ENCODE results near the gene DHRS1. TPM values are rescaled to one million over a fixed set of nuclear protein-coding genes. Genes with fewer than 3 reads are reported as not detected.

DHRS1 gene
- total and polyA plus RNA-seq, 9 of the 15 experiments (the other 6 are each of a cell fraction or from before 2014, with no cell fraction given), result 7.3 to 33.6 (median 13.3) TPM

DNA sequence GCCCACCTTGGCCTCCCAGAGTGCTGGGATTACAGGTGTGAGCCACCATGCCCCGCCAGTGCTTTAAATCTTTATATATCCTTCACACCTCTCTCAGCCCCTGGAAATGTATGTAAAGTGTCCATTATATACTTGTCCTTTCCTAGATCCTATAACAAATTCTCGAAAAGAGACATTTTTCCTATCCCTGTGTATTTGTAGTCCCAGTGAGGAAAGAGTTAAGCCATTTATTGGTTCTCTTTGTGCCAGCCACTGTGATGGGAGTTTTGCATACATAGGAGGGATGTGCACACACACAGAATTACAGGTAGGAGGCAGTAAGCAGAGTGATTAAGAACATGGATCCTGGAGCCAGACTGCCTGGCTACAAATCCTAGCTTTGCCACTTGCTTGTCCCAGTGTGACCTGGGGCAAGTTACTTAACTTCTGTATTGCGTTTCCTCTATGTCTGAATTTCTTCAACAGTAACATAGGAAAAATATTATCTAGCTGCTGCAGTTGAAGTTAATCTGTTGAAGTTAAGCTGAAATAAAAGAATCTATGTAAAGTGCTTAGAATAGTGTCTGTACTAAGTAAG, 26.1 kb downstream of the DHRS1 start:
- Histone ChIP-seq H3K27ac (ENCODE audit: extremely low read depth, low read depth, low read length) (no peak overlapping the region), H4K20me1 (replicated peaks; ENCODE audit: control insufficient read depth, insufficient read depth, low read length) (no peaks in the 10 kb centered on the region; the same call in 1 of the 2 replicates), H3K4me1 (replicated peaks in 1 of 2; ENCODE audit: control insufficient read depth in 2 of 2, insufficient read depth in 2 of 2, low read length in 2 of 2) (peaks cover 27 to 29% of the 10 kb centered on the region in 2 experiments; a peak in 4 of 5 replicates), H2AFZ (ENCODE audit: low read depth, low read length) (no peak overlapping the region), H3K9me3 (replicated peaks; ENCODE audit: control insufficient read depth, insufficient read depth, low read depth, low read length) (no peaks in the 10 kb centered on the region), H3K4me2 (ENCODE audit: insufficient read depth, low read length) (no peak overlapping the region), H3K9ac (ENCODE audit: insufficient read depth in 1 of 2, low read depth in 2 of 2, low read length in 2 of 2) (no peak overlapping the region), H3K27me3 (ENCODE audit: control insufficient read depth in 2 of 2, insufficient read depth in 2 of 2, low read length in 2 of 2) (no peaks in the 10 kb centered on the region), H3K9me1 (ENCODE audit: control insufficient read depth, insufficient read depth, low read length) (peaks cover 2% of the 10 kb centered on the region), H3K36me3 (ENCODE audit: control insufficient read depth, insufficient read depth, low read length) (no peaks in the 10 kb centered on the region; the same call in 2 of the 3 replicates), H3K79me2 (ENCODE audit: control insufficient read depth, insufficient read depth, low read length) (peaks cover 9% of the 10 kb centered on the region; the same call in 1 of the 3 replicates), H3K4me3 (no peak overlapping the region)
- ATAC-seq, result peak; percentile 12; the same call in 1 of the 3 replicates
- POLR2A ChIA-PET, result interaction anchor here (0.6 to 1.2 kb wide), 2 partner anchors 11 to 17 kb away, joined by 3 to 4 read pairs; partner anchors contain the start of gene TGM1
- in situ Hi-C loops (cut with MboI), result no loop called here
- CTCF ChIA-PET (ENCODE audit: low intra/inter-chr PET ratio), result no interaction called here
- intact Hi-C loops (cut with micrococcal nuclease), result no loop called here
- BruUV-seq (replicated peaks), result no TSS peak
- TF ChIP-seq, protein P1, sequence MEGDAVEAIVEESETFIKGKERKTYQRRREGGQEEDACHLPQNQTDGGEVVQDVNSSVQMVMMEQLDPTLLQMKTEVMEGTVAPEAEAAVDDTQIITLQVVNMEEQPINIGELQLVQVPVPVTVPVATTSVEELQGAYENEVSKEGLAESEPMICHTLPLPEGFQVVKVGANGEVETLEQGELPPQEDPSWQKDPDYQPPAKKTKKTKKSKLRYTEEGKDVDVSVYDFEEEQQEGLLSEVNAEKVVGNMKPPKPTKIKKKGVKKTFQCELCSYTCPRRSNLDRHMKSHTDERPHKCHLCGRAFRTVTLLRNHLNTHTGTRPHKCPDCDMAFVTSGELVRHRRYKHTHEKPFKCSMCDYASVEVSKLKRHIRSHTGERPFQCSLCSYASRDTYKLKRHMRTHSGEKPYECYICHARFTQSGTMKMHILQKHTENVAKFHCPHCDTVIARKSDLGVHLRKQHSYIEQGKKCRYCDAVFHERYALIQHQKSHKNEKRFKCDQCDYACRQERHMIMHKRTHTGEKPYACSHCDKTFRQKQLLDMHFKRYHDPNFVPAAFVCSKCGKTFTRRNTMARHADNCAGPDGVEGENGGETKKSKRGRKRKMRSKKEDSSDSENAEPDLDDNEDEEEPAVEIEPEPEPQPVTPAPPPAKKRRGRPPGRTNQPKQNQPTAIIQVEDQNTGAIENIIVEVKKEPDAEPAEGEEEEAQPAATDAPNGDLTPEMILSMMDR (IDR thresholded peaks at IDR 0.05 in 2 of 3, conservative IDR thresholded peaks at IDR 0.05 in 1 of 3; ENCODE audit: insufficient read depth in 2 of 3, low read depth in 1 of 3, low read length in 3 of 3), result 0 out of 6 replicates have a peak, but pooled peaks of 2 of the 3 experiments have one; percentile 10 to 25
- no peak for TF ChIP-seq KDM4B (IDR thresholded peaks at IDR 0.05; ENCODE audit: borderline replicate concordance in 2 of 2, low read depth in 1 of 2)
- DNase-seq (ENCODE audit: extremely low read depth in 1 of 4, low spot score in 3 of 4), result no peak
- FAIRE-seq, result no peak
- WGBS (ENCODE audit: insufficient coverage, low coverage, missing lambda C conversion rate), result 70% methylated on average over 3 of the region's 3 CpGs

All from K562 (cell line).